Right cardiac atrium (tissue), 5 donors: ENCODE results near the gene ACOT11. TPM values are rescaled to one million over a fixed set of nuclear protein-coding genes. Genes with fewer than 3 reads are reported as not detected.
A peak's percentile ranks its signal among the peaks of the same experiment; 100 is the strongest.

Experiments
- ATAC-seq, 2 donors: fragments of 200-7000 bp; cut with Tn5 transposase; one replicate each; pipeline versions ENCODE4 v1.8.0 to v1.9.1; 2020; ENCODE audit warnings: moderate library complexity in 2 of 2, mild to moderate bottlenecking in 1 of 2
- DNase-seq, 3 donors: peaks; one replicate each; pipeline ENCODE4 v3.0.0-alpha.2; 2020
- H3K27ac ChIP-seq: one replicate; pipeline ENCODE4 v1.5.1; 2013; ENCODE audit warnings: mild to moderate bottlenecking, low read length, control low read depth, moderate library complexity
- H3K27me3 ChIP-seq: one replicate; pipeline ENCODE4 v1.6.1; 2013; ENCODE audit not compliant: control insufficient read depth, insufficient read depth
- H3K4me1 ChIP-seq: one replicate; pipeline ENCODE4 v1.6.1; 2013; ENCODE audit warnings: low read length; ENCODE audit not compliant: control insufficient read depth, insufficient read depth
- H3K4me3 ChIP-seq: one replicate; pipeline ENCODE4 v1.5.1; 2013; ENCODE audit warnings: low read length, control low read depth
- H3K9me3 ChIP-seq: one replicate; pipeline ENCODE4 v1.6.1; 2013; ENCODE audit warnings: low read length; ENCODE audit not compliant: control insufficient read depth
- WGBS: extraction: QIAGEN DNeasy Blood & Tissue Kit; methylation state at CpG from one replicate; pipeline ENCODE4 v1.1.7; 2013; 5-methylcytosine and 5-hydroxymethylcytosine counted together
- intact Hi-C, 4 donors: fragments of 100-400 bp; cut with DNase I; formaldehyde crosslinking; loops; one replicate each; pipeline versions ENCODE4 v1.11.0 to v1.14.0; 2022 to 2023
- polyA plus RNA-seq: library from polyadenylated mRNA; stranded (reverse); fragments of 200-250 nt; gene quantifications from one replicate; pipeline ENCODE4 v1.2.3, GENCODE V29; 2013
- total RNA-seq, 4 donors: library from RNA; stranded (reverse); fragmentation: NEBNext Ultra II Directional; extraction: Animal tissue kit (Norgen Biotek cat#: 25700); gene quantifications; one replicate each; pipeline ENCODE4 v1.2.1, GENCODE V29; 2021
- donor health status: healthy with polysubstance abuse.
- donor health status: DM: no; HTN: yes; CAD: no.
- donor health status: DM: no; HTN: no; CAD: no.
- donor health status: DM: no; HTN: yes; CAD: no; lungs with severe emphysema.
- donor health status: DM: yes; HTN: yes; CAD: no.

Gene ACOT11
- total and polyA plus RNA-seq, 5 donors: 14.4 to 32.7 (median 26.2) TPM

DNA sequence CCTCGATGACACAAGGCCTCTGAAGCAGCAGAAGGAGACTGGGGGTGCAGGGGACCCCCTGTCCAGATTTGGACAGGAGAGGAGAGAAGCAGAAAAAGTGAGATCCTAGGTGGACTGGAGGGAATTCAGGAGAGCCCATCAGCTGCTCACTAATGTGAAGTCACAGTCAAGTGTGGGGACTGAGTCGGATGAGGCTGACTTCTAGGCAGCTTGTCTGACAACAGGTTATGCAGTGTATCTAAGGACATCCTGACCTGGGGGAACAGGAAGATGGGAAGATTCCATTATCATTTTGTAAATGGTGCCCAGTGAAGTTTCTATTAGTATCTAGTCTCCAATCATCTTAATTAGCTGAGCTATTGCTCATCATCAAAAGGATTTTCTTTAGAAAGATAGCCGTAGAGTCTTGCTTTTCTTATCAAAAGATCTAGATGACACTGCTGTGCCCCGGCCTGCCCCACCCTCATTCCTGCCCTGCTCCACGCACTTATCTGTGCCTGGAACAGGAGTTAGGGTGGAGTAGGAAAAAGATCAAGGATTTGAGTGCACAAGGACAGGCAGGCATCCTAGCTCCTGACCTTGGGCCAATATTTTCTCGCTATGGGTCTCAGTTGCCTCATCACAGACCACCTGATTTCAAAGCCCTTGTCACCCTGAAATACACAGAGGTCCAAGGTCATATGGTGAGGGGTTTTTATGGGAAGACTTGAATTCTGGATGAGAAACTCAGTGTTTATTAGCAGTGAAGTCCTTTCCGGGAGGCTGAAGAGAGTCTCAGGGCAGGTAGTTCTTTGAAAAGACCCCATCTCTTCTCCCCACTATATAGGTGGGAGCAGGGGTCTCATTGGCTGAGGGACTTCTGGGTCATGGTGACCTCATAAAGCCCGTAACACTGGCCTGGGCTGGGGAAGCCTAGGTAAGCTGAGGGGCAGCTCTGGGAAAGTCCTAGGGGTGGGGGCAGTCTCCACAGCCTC is 93.1 kb downstream of the ACOT11 start, which contains the start of gene MROH7:
TSS of gene MROH7 (plus strand) at position 924 of the 974 bp plus-strand sequence. CDS start 11,141 bp downstream, outside the sequence.
- no peak for DNase-seq
- intact Hi-C loops: no loop called here
- Histone ChIP-seq H3K4me3 (no peak within 1 kb of the TSS), H3K27ac (no peak within 1 kb of the TSS), H3K9me3 (no peaks in the 10 kb centered on the region), H3K4me1 (no peaks in the 10 kb centered on the region), H3K27me3 (no peaks in the 10 kb centered on the region)
- no peak for ATAC-seq
- 67% methylated on average over 8 of the region's 8 CpGs for WGBS

DNA sequence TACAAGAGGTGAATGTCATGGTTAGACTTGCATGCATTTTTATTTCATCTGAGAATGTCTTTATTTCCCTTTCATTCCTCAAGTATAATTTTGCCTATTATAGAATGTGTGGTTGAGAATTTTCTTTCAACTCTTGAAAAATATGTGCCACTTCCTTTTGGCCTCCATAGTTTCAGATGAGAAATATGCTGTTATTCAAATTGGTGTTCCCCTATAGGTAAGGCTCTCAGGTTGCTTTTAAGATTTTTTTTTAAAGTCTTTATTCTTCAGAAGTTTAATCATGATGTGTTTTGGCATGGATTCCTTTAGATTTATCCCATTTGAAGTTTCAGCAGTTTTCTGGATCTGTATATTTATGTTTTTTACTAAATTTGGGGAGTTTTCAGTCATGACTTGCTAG is 95.7 kb downstream of the ACOT11 start:
- H3K4me1 ChIP-seq: no peaks in the 10 kb centered on the region
- H3K4me3 ChIP-seq: no peak overlapping the region
- no peak overlapping the region for H3K27ac ChIP-seq
- no peaks in the 10 kb centered on the region for H3K9me3 ChIP-seq
- H3K27me3 ChIP-seq: no peaks in the 10 kb centered on the region
- intact Hi-C loops: no loop called here
- no peak for DNase-seq
- no peak for ATAC-seq

DNA sequence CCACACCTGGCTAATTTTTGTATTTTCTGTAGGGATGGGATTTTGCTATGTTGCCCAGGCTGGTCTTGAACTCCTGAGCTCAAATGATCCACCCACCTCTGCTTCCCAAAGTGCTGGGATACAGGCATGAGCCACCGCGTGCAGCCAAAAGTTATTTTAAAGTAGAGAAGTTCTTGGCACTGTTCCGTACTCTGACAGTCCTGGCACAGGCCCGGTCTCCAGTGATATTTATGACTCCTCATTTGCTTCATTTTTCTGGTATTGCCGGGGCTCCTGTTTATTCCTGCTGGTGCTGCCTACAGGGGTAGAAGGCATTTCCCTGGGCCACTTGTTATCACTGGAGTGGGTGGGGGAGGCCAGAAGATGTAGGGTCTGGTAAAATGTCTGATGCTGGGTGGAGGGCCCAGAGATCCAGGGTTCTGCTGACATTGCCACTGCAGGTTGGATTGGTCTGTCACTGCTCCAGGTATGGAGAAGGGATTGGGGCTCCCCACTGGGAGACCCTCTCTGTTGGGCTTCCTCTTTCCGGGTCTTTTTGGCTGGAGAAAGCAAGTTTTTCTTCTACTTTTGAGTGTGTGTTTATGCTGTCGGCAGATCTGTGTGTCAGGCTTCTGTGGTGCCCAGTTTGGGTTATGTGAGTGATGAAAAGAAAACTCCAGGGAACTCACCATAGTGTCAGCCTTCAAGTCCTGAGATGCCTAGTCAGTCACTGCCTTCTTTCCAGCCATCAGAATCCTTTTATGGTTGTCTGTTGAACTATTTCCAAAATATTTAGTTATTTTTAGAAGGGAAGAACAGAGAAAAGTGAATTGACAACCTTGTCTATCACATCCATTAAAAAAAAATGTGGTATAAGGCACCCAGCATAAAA is 98.0 kb downstream of the ACOT11 start:
- peak overlapping the region; percentile 96 for H3K27ac ChIP-seq
- no peaks in the 10 kb centered on the region for H3K27me3 ChIP-seq
- 44% methylated on average over 7 of the region's 7 CpGs for WGBS
- ATAC-seq (peak; percentile 63 to 69), DNase-seq (peak; percentile 28 to 73 (median 66))
- H3K4me3 ChIP-seq: no peak overlapping the region
- no peaks in the 10 kb centered on the region for H3K9me3 ChIP-seq
- H3K4me1 ChIP-seq: no peaks in the 10 kb centered on the region
- intact Hi-C loops: no loop called here

DNA sequence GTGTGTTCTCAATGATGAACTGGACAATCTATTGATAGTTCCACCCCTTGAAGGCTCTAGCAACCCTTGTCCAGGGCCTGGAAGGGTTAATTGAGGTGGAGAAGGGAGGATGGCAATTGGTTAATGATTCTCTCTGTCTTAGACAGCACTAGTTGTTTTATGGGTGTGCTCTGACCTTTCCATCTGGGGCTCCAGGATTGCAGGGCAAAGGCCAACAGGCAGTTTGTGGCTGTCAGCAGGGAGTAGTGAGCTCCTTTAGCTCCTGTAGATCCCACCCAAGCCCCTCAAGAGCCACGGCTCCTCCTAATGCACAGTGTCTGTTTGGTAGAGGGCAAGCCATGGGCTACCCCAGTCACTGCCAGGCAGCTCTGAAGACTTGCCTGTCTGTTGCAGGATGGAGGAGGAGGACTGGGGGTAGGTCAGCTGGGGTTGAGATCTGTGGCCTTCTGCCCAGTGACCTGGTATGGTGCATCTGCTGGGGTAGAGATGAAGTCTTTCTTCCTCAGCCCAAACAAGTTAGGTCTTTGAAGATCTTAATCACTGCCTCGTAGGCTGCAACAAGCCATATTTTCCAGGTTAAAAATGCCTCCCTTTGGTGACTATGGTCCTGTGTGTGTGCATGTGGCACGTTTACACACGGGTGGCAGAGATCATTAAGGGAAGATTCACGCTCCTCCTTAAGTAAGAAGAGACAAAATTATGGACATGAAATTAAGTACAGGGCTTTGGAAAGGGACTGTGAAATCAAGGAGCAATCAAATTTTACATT is 101.3 kb downstream of the ACOT11 start:
- Histone ChIP-seq H3K4me3 (no peak overlapping the region), H3K9me3 (no peaks in the 10 kb centered on the region), H3K27ac (no peak overlapping the region), H3K27me3 (no peaks in the 10 kb centered on the region), H3K4me1 (no peaks in the 10 kb centered on the region)
- WGBS: 75% methylated on average over 5 of the region's 5 CpGs
- intact Hi-C loops: no loop called here
- ATAC-seq (no peak), DNase-seq (no peak)

DNA sequence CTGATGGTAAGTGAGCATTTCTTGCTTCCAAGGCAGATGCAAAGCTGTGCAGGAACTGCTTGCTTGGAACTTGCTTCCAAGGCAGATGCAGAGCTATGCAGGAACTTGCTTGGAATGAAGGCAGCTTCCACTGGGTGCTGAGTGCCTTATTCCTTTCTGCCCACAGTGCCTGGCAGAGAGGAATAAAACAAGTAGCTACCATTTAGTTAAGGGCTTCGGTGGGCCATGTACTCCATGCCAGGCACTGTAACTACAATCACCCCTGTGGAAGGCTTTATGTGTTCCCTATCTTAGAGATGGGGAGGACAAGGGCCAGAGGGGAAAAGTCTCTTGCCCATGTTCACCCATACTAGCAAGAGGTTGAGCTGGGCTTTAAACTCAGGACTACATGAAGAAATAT is 101.9 kb downstream of the ACOT11 start:
- DNase-seq (no peak), ATAC-seq (no peak)
- no peak overlapping the region for H3K4me3 ChIP-seq
- H3K27ac ChIP-seq: no peak overlapping the region
- intact Hi-C loops: no loop called here
- H3K4me1 ChIP-seq: no peaks in the 10 kb centered on the region
- H3K27me3 ChIP-seq: no peaks in the 10 kb centered on the region
- H3K9me3 ChIP-seq: no peaks in the 10 kb centered on the region
- 93% methylated on average over 1 of the region's 1 CpG for WGBS

DNA sequence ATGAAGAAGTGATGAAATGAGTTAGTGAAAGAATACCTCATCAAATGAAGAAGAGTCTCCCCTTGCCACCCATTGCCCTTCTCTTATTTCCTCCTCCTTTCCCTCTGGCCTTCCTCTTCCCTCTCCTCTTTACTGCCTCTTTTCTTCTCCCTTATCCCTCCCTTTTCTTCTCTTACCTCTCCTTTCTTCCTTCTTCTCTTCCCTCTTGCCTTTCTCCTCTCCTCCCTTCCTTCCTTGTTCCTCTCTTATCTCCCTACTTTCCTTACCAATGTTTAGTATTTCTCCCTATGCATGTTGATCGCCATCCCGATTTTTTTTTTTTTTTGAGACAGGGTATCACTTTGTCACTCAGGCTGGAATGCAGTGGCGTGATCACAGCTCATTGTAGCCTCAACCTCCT is 102.4 kb downstream of the ACOT11 start:
- ATAC-seq (no peak), DNase-seq (no peak)
- H3K9me3 ChIP-seq: no peaks in the 10 kb centered on the region
- no peak overlapping the region for H3K4me3 ChIP-seq
- intact Hi-C loops: no loop called here
- no peaks in the 10 kb centered on the region for H3K4me1 ChIP-seq
- H3K27me3 ChIP-seq: no peaks in the 10 kb centered on the region
- WGBS: 77% methylated on average over 3 of the region's 3 CpGs
- no peak overlapping the region for H3K27ac ChIP-seq

DNA sequence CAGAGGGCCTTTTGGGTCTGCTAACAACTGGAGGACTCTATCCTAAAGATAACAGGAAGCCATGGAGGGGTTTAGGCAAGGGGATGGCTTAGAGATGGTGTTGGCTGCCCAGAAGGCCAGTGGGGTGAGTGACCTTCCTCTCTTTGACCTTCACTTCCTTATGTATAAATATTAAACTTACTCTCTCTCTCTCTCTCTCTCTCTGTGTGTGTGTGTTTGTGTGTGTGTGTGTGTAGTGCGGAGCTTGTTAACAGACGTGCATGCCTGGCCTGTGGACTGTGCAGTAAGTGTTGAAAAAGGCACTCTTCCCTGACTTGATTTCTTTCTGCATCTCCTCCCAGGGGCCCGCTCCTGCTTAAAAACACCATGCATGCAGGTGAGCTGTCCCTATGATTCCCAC is 103.6 kb downstream of the ACOT11 start:
- DNase-seq (no peak), ATAC-seq (no peak)
- intact Hi-C loops: no loop called here
- Histone ChIP-seq H3K9me3 (no peaks in the 10 kb centered on the region), H3K27me3 (no peaks in the 10 kb centered on the region), H3K27ac (no peak overlapping the region), H3K4me3 (no peak overlapping the region), H3K4me1 (no peaks in the 10 kb centered on the region)
- WGBS: 64% methylated on average over 3 of the region's 3 CpGs

DNA sequence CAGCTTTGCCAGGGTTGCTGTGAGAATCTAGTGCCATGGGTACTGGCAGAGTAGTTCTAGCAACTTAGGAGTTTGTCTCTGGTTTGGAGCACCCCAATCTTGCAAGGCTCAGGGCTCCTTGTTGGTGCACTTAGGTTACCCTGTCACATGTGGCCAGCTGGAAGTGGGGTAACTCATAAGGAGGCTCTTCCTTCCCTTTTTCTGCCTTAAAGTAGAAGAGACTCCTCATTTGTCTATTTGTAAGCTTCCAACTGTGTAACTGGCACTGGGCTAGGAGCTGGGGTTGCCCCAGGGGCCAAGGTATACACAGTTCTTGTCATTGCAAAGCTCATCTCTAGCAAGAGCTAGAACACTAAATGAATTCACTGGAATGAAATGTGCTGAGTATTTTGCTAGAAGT is 104.1 kb downstream of the ACOT11 start:
- intact Hi-C loops: no loop called here
- no peaks in the 10 kb centered on the region for H3K4me1 ChIP-seq
- H3K27ac ChIP-seq: no peak overlapping the region
- no peaks in the 10 kb centered on the region for H3K27me3 ChIP-seq
- no peaks in the 10 kb centered on the region for H3K9me3 ChIP-seq
- no peak overlapping the region for H3K4me3 ChIP-seq
- no peak for ATAC-seq
- DNase-seq: no peak

DNA sequence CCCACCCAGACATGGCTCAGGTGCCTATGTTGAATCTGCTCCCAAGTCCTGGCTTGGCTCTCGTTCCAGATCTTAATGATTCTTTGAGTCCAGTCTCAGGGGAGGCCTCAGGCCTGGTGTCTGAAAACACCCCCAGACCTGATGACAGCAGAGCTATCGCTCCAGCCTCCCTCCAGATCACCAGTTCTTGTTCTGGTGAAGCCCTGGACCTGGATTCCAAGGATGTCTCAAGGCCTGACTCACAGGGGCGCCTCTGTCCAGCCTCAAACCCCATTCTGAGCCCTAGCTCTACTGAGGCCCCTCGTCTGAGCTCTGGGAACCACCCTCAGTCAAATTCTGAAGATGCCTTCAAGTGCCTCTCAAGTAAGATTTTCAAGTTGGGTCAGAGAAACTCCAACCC is 105.0 kb downstream of the ACOT11 start:
- Histone ChIP-seq H3K4me1 (no peaks in the 10 kb centered on the region), H3K27me3 (no peaks in the 10 kb centered on the region), H3K27ac (no peak overlapping the region), H3K9me3 (no peaks in the 10 kb centered on the region), H3K4me3 (no peak overlapping the region)
- no peak for DNase-seq
- WGBS: 64% methylated on average over 4 of the region's 4 CpGs
- intact Hi-C loops: no loop called here
- no peak for ATAC-seq

DNA sequence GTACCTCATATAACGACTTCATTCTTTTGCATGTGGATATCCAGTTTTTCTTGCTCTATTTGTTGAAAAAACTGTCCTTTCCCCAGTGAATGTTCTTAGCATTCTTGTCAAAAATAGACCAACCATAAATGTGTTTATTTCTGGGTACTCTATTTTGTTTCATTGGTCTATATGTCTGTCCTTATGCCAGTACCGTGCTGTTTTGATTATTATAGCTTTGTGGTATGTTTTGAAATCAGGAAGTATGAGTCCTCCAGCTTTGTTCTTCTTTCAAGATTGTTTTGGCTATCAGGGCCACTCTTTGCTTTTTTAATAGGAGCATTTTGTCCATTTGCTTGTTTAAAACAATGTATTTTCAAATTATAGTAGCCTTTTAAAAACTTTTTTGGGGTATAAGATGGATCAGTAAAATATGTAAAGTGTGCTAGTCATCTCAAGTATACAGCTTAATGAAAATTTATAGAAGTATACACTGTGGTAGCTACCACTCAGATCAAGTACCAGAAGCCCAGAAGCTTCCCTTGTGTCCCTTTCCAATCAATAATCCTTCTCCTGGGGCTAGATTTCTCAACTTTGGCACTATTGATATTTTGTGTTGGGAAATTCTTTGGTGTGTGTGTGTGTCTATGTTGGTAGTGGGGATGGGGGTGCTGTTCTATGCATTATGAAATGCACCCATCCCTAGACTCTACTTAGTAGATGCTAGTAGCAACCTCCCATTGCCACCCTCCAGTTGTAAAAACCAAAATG is 110.3 kb downstream of the ACOT11 start:
- no peaks in the 10 kb centered on the region for H3K9me3 ChIP-seq
- intact Hi-C loops: no loop called here
- H3K4me3 ChIP-seq: no peak overlapping the region
- H3K4me1 ChIP-seq: no peaks in the 10 kb centered on the region
- no peak for DNase-seq
- no peak overlapping the region for H3K27ac ChIP-seq
- H3K27me3 ChIP-seq: no peaks in the 10 kb centered on the region
- 91% methylated on average over 2 of the region's 2 CpGs for WGBS
- no peak for ATAC-seq
